ENCODE data around the gene KRTAP10-1. TPM values are rescaled to one million over a fixed set of nuclear protein-coding genes. Genes with fewer than 3 reads are reported as not detected.
"Not testable (repeated sequence)": the region's sequence is repeated elsewhere in the genome, so short reads cannot be mapped to it uniquely, and the experiment has no call there.

Gene KRTAP10-1
- total and polyA plus RNA-seq, 2 of the 13 experiments (the other 11 are each of a cell fraction or from before 2014, with no cell fraction given), result not detected

GRCh38 chr21:44574457-44575306, 34.7 kb upstream of the KRTAP10-1 start (continued):
- no peak for TF ChIP-seq DZIP1 (CRISPR knock-in tag; IDR thresholded peaks at IDR 0.05)
- TF ChIP-seq SETDB1 (CRISPR knock-in tag; IDR thresholded peaks at IDR 0.05; ENCODE audit: borderline replicate concordance), result no peak
- no peak for TF ChIP-seq ATAD3A (CRISPR knock-in tag; IDR thresholded peaks at IDR 0.05)
- no peak for TF ChIP-seq GFI1 (CRISPR knock-in tag; IDR thresholded peaks at IDR 0.05; ENCODE audit: borderline replicate concordance)
- TF ChIP-seq NFATC3 (CRISPR knock-in tag; IDR thresholded peaks at IDR 0.05), result no peak
- TF ChIP-seq AHR (CRISPR knock-in tag; IDR thresholded peaks at IDR 0.05), result no peak
- no peak for TF ChIP-seq KLF15 (CRISPR knock-in tag; IDR thresholded peaks at IDR 0.05; ENCODE audit: borderline replicate concordance)
- TF ChIP-seq SRY (CRISPR knock-in tag; IDR thresholded peaks at IDR 0.05), result no peak
- no peak for TF ChIP-seq HHEX (CRISPR knock-in tag; IDR thresholded peaks at IDR 0.05)
- no peak for TF ChIP-seq RAD51 (IDR thresholded peaks at IDR 0.05; ENCODE audit: borderline replicate concordance)
- no peak for TF ChIP-seq ZBTB10 (CRISPR knock-in tag; IDR thresholded peaks at IDR 0.05; ENCODE audit: borderline replicate concordance)

GRCh38 chr21:44573630-44574456, 33.8 kb upstream of the KRTAP10-1 start, which contains the start of gene KRTAP10-4:
Gene KRTAP10-4, plus strand, starts transcription at chr21:44573729. Its CDS starts 30 bp downstream, at chr21:44573759.
- POLR2A ChIA-PET; H3K27me3 ChIP-seq (ENCODE audit: control insufficient read depth in 1 of 2, insufficient read depth in 2 of 2, low read length in 2 of 2); H4K20me1 ChIP-seq (ENCODE audit: insufficient read depth, low read length); FAIRE-seq; H3K36me3 ChIP-seq (replicated peaks in 1 of 2; ENCODE audit: control insufficient read depth in 1 of 2, insufficient read depth in 2 of 2, low read length in 2 of 2); BruUV-seq (replicated peaks); in situ Hi-C loops (cut with HindIII; ENCODE audit: extremely low pct_ligation_motif_present, low pct_unique_long_range_greater_than_20kb); H2AFZ ChIP-seq (ENCODE audit: low read length); ATAC-seq; DNase-seq (ENCODE audit: low spot score); intact Hi-C loops (cut with micrococcal nuclease; ENCODE audit: unreplicated experiment); H3K27ac ChIP-seq (ENCODE audit: extremely low read length, insufficient read depth, low read length); H3K79me2 ChIP-seq (ENCODE audit: insufficient read depth, low read length): not testable (repeated sequence)
- Histone ChIP-seq H3K4me2 (ENCODE audit: low read depth, low read length) (peak within 1 kb of the TSS; percentile 75), H3K4me3 (replicated peaks in 1 of 3; ENCODE audit: insufficient read depth in 1 of 3, low read depth in 2 of 3, low read length in 3 of 3) (peak within 1 kb of the TSS; percentile 9 to 59 (median 21); a peak in 1 of 6 replicates), H3K9ac (ENCODE audit: insufficient read depth, low read depth, low read length) (peak within 1 kb of the TSS; percentile 25; the same call in 1 of the 2 replicates), H3K4me1 (ENCODE audit: insufficient read depth, low read length) (peaks cover 32% of the 10 kb centered on the region), H3K9me3 (ENCODE audit: low read length) (peaks cover 14% of the 10 kb centered on the region)
- CTCF ChIA-PET (ENCODE audit: low intra/inter-chr PET ratio, low total read pairs), result interaction anchor here (0.7 kb wide), 1 partner anchor 10 kb away, joined by 3 read pairs; no protein-coding TSS in a partner anchor
- 74% methylated on average over 6 of the region's 25 CpGs for WGBS (ENCODE audit: low lambda C conversion rate)

All from HepG2 (cell line).